ENCODE results near the gene PDE8B.
"Not testable (repeated sequence)": the region's sequence is repeated elsewhere in the genome, so short reads cannot be mapped to it uniquely, and the experiment has no call there.

PDE8B gene

DNA sequence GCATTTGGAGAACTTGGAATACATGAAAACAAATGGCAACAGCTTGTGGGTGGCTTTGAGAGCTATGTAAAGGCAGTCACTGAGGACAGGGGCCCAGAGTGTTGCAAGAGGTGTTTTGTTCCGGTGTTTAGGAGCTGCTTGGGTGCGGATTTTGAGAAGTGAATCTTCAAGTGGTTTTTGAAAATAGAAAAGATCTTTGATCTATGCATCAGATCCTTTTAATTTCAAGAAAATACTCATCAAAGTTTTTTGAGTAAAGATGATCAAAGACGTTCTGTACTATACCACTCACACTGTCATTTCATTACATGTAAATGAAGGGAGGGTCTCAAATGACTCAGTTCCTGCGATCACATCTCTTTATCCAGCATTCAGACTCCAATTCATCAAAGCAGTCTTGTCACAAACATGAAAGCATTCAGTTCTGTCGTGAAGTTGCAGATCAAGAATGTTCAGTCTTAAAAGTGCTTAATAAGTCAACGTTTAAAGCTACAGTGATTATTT lies 169.1 kb downstream of the PDE8B start:
- no peaks in the 10 kb centered on the region for H3K9me3 ChIP-seq (replicated peaks; ENCODE audit: insufficient read depth, low read length)
- H3F3A ChIP-seq (ENCODE audit: insufficient read depth, low read length) = no peaks in the 10 kb centered on the region
- H3K4me2 ChIP-seq (ENCODE audit: low read depth, low read length) = no peak overlapping the region
- H4K20me1 ChIP-seq (ENCODE audit: insufficient read depth, low read length) = no peaks in the 10 kb centered on the region
- H3K27me3 ChIP-seq (replicated peaks; ENCODE audit: insufficient read depth, low read length) = no peaks in the 10 kb centered on the region
- no peak overlapping the region for H3K27ac ChIP-seq (ENCODE audit: low read length)
- no peaks in the 10 kb centered on the region for H3K36me3 ChIP-seq (replicated peaks; ENCODE audit: insufficient read depth, low read length)
- H2AFZ ChIP-seq (ENCODE audit: low read length) = no peak overlapping the region
- no peak for TF ChIP-seq EZH2phosphoT487 (IDR thresholded peaks at IDR 0.05; ENCODE audit: low read length)
- TF ChIP-seq CTCF (IDR thresholded peaks at IDR 0.05; ENCODE audit: low read length) = no peak
- TF ChIP-seq EZH2 (optimal IDR thresholded peaks at IDR 0.05; ENCODE audit: low read depth, low read length) = no peak
- no peaks in the 10 kb centered on the region for H3K4me1 ChIP-seq (ENCODE audit: low read length)
- DNase-seq = no peak
- H3K9me2 ChIP-seq (replicated peaks; ENCODE audit: insufficient read depth, low read length) = no peaks in the 10 kb centered on the region
- H3K9ac ChIP-seq (ENCODE audit: low read length) = no peak overlapping the region
- no peaks in the 10 kb centered on the region for H3K79me2 ChIP-seq (ENCODE audit: low read length)
- H3K4me3 ChIP-seq (ENCODE audit: low read length) = no peak overlapping the region

DNA sequence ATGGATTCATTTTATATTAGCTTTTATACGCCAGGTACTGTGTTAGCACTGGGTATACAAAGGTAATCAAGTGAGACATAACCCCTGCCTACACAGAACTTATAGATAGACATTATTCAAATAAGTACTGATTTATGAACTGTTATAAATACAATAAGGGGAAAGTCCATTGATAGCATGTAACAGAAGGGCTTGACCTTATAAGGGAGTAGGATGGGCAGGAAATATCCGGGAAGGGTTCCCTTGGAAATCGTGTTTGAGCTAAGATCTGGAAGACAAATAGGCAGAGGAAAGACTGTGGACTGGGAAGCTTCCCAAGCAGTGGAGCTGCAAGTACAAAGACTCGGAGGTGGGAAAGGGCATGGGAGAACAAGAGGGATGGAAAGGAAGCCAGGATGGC lies 170.2 kb downstream of the PDE8B start:
- Histone ChIP-seq H3K27me3 (replicated peaks; ENCODE audit: insufficient read depth, low read length) (no peaks in the 10 kb centered on the region), H3K79me2 (ENCODE audit: low read length) (no peaks in the 10 kb centered on the region), H3K4me1 (ENCODE audit: low read length) (no peaks in the 10 kb centered on the region), H4K20me1 (ENCODE audit: insufficient read depth, low read length) (no peaks in the 10 kb centered on the region), H3K36me3 (replicated peaks; ENCODE audit: insufficient read depth, low read length) (no peaks in the 10 kb centered on the region), H3K9ac (ENCODE audit: low read length) (no peak overlapping the region), H3K27ac (ENCODE audit: low read length) (no peak overlapping the region), H3F3A (ENCODE audit: insufficient read depth, low read length) (no peaks in the 10 kb centered on the region), H3K9me3 (replicated peaks; ENCODE audit: insufficient read depth, low read length) (no peaks in the 10 kb centered on the region), H2AFZ (ENCODE audit: low read length) (no peak overlapping the region), H3K9me2 (replicated peaks; ENCODE audit: insufficient read depth, low read length) (no peaks in the 10 kb centered on the region), H3K4me3 (ENCODE audit: low read length) (no peak overlapping the region), H3K4me2 (ENCODE audit: low read depth, low read length) (no peak overlapping the region)
- TF ChIP-seq EZH2 (optimal IDR thresholded peaks at IDR 0.05; ENCODE audit: low read depth, low read length) = no peak
- TF ChIP-seq CTCF (IDR thresholded peaks at IDR 0.05; ENCODE audit: low read length) = no peak
- no peak for TF ChIP-seq EZH2phosphoT487 (IDR thresholded peaks at IDR 0.05; ENCODE audit: low read length)
- no peak for DNase-seq

DNA sequence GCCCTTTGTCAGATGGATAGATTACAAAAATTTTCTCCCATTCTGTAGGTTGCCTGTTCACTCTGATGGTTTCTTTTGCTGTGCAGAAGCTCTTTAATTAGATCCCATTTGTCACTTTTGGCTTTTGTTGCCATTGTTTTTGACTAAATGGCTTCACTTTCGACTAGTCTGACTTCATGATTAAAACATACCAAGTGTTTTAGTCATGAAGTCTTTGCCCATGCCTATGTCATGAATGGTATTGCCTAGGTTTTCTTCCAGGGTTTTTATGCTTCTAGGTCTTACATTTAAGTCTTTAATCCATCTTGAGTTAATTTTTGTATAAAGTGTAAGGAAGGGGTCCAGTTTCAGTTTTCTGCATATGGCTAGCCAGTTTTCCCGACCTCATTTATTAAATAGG lies 172.9 kb downstream of the PDE8B start:
- H3K4me3 ChIP-seq (ENCODE audit: low read length); H3K4me1 ChIP-seq (ENCODE audit: low read length); H3K27ac ChIP-seq (ENCODE audit: low read length); DNase-seq; H4K20me1 ChIP-seq (ENCODE audit: insufficient read depth, low read length); H3K9ac ChIP-seq (ENCODE audit: low read length); H3F3A ChIP-seq (ENCODE audit: insufficient read depth, low read length); H3K9me2 ChIP-seq (replicated peaks; ENCODE audit: insufficient read depth, low read length); H3K9me3 ChIP-seq (replicated peaks; ENCODE audit: insufficient read depth, low read length); H3K4me2 ChIP-seq (ENCODE audit: low read depth, low read length); H2AFZ ChIP-seq (ENCODE audit: low read length); H3K79me2 ChIP-seq (ENCODE audit: low read length); H3K27me3 ChIP-seq (replicated peaks; ENCODE audit: insufficient read depth, low read length); H3K36me3 ChIP-seq (replicated peaks; ENCODE audit: insufficient read depth, low read length): not testable (repeated sequence)

- H3K27ac ChIP-seq (ENCODE audit: low read length); H3K4me2 ChIP-seq (ENCODE audit: low read depth, low read length); H3K9ac ChIP-seq (ENCODE audit: low read length); H4K20me1 ChIP-seq (ENCODE audit: insufficient read depth, low read length); H3K4me3 ChIP-seq (ENCODE audit: low read length); DNase-seq; H3K36me3 ChIP-seq (replicated peaks; ENCODE audit: insufficient read depth, low read length); H3F3A ChIP-seq (ENCODE audit: insufficient read depth, low read length); H3K4me1 ChIP-seq (ENCODE audit: low read length); H3K9me3 ChIP-seq (replicated peaks; ENCODE audit: insufficient read depth, low read length); H3K79me2 ChIP-seq (ENCODE audit: low read length); H3K27me3 ChIP-seq (replicated peaks; ENCODE audit: insufficient read depth, low read length); H2AFZ ChIP-seq (ENCODE audit: low read length); H3K9me2 ChIP-seq (replicated peaks; ENCODE audit: insufficient read depth, low read length): not testable (repeated sequence)
These were observed 175.9 kb downstream of the PDE8B start for GRCh38 chr5:77386340-77386739.

Measured in MM.1S (cell line).